Immature natural killer cell (primary cell): ENCODE results near the gene DOK6. TPM values are rescaled to one million over a fixed set of nuclear protein-coding genes. Genes with fewer than 3 reads are reported as not detected.
"Not testable (repeated sequence)": the region's sequence is repeated elsewhere in the genome, so short reads cannot be mapped to it uniquely, and the experiment has no call there.

Experiments
- DNase-seq, 3 donors: peaks; one replicate each; pipeline ENCODE4 v3.0.0; 2022; ENCODE audit warnings: mixed read lengths in 1 of 3
- H3K27ac Mint-ChIP-seq, 6 donors: one replicate each; pipeline ENCODE4 v1.8.0; 2020; ENCODE audit warnings: mixed read lengths in 6 of 6, mild to moderate bottlenecking in 5 of 6, inconsistent platforms in 4 of 6, moderate library complexity in 3 of 6
- H3K27me3 Mint-ChIP-seq, 3 donors: one replicate each; pipeline ENCODE4 v1.8.0; 2020 to 2021; ENCODE audit warnings: low read depth in 3 of 3, mild to moderate bottlenecking in 3 of 3, mixed read lengths in 3 of 3, moderate library complexity in 3 of 3, inconsistent platforms in 1 of 3
- H3K36me3 Mint-ChIP-seq, 3 donors: one replicate each; pipeline ENCODE4 v1.8.0; 2020; ENCODE audit warnings: mixed read lengths in 3 of 3, inconsistent platforms in 2 of 3, mild to moderate bottlenecking in 2 of 3
- H3K4me1 Mint-ChIP-seq, 2 donors: one replicate each; pipeline ENCODE4 v1.8.0; 2020; ENCODE audit warnings: inconsistent platforms in 2 of 2, mild to moderate bottlenecking in 2 of 2, mixed read lengths in 2 of 2, moderate library complexity in 1 of 2
- H3K4me3 Mint-ChIP-seq, 5 donors: one replicate each; pipeline ENCODE4 v1.8.0; 2020; ENCODE audit warnings: mild to moderate bottlenecking in 5 of 5, mixed read lengths in 5 of 5, inconsistent platforms in 3 of 5, moderate library complexity in 3 of 5
- H3K9me3 Mint-ChIP-seq, 6 donors: one replicate each; pipeline ENCODE4 v1.8.0; 2020; ENCODE audit warnings: mild to moderate bottlenecking in 6 of 6, mixed read lengths in 6 of 6, inconsistent platforms in 4 of 6, moderate library complexity in 3 of 6
- polyA plus RNA-seq, 3 donors: library from polyadenylated mRNA; unstranded; fragments of 300-500 nt; fragmentation: Illumina TruSeq; gene quantifications; one replicate each; pipeline ENCODE4 v1.2.3, GENCODE V29; 2021

Gene DOK6
- polyA plus RNA-seq, 3 donors from 2014 or later, result 0.17 to 0.54 (median 0.30) TPM

DNA sequence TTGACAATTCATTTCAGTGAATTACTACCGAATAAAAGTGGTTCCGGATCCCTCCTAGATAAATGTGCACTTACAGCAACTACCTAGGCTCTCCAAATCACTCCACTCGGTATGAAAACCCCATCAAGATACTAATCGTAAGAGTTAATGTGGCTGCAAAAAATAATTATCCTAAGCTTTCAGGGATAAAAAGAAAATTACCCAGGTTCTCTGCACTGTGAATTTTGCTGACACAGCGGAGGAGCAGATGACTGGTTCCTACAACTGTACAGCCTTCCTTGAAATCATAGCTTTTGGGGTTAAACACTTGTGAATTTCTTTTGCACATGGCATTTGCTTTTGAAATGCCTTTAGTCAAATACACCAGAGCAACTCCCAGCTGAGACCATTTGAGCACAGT lies 442.3 kb downstream of the DOK6 start:
- no peak overlapping the region for H3K27ac Mint-ChIP-seq
- H3K4me1 Mint-ChIP-seq, result peaks cover 0 to 11% of the 10 kb centered on the region in 2 donors
- no peak overlapping the region for H3K4me3 Mint-ChIP-seq
- peaks cover 0 to 8% (median 4%) of the 10 kb centered on the region in 3 donors for H3K36me3 Mint-ChIP-seq
- no peak for DNase-seq
- H3K9me3 Mint-ChIP-seq, result no peaks in the 10 kb centered on the region
- peaks cover 1 to 4% (median 4%) of the 10 kb centered on the region in 3 donors for H3K27me3 Mint-ChIP-seq

DNA sequence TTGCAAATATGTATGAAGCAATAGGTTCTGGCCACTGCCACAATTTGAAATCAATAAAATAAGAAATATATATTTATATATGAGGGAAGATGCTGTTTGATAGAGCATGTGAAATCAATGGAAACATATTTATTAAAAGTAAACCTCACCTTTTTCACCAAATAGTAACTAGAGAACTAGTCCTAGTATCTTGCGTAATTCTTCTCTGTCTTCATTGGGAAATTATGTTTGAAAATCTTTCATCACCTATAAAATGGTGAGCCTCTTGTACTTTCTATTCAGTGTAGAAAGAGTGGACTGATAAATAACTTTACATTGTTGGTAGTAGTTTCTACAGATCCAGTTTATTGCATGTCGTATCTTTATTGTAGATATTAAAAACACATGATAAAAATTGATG lies 444.0 kb downstream of the DOK6 start:
- Mint-ChIP-seq H3K9me3 (no peaks in the 10 kb centered on the region), H3K4me3 (no peak overlapping the region), H3K27me3 (peaks cover 1 to 4% (median 4%) of the 10 kb centered on the region in 3 donors), H3K4me1 (peaks cover 0 to 11% of the 10 kb centered on the region in 2 donors), H3K27ac (no peak overlapping the region), H3K36me3 (peaks cover 0 to 8% (median 4%) of the 10 kb centered on the region in 3 donors)
- DNase-seq, result no peak

DNA sequence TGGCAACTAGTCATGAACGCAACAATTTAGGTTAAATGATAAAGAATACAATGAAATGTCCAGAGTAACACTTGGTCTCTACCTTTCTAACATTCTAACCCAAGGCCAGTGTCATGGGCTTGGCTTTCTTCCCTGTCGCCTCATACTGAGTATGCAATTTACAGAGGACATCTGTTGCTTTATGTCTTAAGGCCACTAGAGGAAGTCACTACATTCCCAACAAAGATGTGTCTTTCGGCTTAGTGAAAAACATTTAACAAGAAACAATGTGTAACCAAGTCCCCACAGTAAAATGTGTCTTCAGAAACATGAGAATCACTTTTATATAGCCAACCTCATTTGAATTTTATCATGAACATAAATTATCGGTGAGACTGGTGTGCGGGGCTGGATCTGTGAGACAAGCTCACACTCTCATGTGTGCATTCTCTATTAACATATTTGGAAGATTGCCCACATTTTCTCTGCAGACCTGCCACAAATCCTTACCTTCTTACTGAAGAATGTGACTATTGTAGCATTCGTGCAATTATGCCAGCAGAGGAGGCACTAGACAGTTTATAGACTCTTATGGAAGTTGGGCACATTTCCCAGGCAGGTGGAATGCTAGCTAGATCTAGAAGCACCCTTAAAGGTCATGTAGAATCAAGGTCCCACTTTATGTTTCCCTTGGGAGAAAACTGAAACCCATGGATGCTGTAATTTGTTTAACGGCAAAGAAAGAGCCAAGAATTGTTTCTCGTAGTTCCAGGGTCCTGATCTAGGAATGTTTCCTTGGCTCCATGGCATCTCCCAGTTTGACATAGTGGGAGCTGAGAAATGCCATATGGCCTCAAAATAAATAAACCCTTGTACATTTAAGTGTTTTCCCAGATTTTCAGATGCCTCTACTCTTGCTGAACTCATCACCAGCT lies 445.2 kb downstream of the DOK6 start:
- peak in 1 of 3 donors; percentile 4 for DNase-seq
- no peak overlapping the region for H3K27ac Mint-ChIP-seq
- no peak overlapping the region for H3K4me3 Mint-ChIP-seq
- no peaks in the 10 kb centered on the region for H3K36me3 Mint-ChIP-seq
- H3K9me3 Mint-ChIP-seq, result no peaks in the 10 kb centered on the region
- H3K4me1 Mint-ChIP-seq, result peaks cover 0 to 11% of the 10 kb centered on the region in 2 donors
- H3K27me3 Mint-ChIP-seq, result peaks cover 1 to 4% (median 2%) of the 10 kb centered on the region in 3 donors

DNA sequence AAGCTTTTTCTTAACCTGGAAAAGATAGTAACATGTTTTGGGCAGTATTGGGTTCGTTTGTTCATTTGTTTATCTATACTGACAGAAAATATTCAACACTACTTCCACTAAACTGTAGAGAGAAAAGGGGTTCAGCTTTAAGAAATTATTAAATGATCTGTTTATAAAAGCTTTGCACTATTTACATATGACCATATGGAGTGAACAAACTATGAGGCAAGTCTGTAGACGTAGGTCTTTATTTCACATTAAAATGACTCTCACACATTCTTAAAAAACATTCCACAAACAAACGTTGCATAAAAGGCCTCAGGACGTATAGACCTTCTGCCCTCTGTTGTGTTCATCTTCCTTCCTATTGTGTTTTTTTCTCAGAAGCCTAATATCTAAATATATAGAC lies 452.4 kb downstream of the DOK6 start:
- peaks cover 0 to 2% (median 2%) of the 10 kb centered on the region in 3 donors for H3K27me3 Mint-ChIP-seq
- H3K9me3 Mint-ChIP-seq, result no peaks in the 10 kb centered on the region
- H3K36me3 Mint-ChIP-seq, result peaks cover 9 to 33% (median 9%) of the 10 kb centered on the region in 3 donors
- no peak overlapping the region for H3K4me3 Mint-ChIP-seq
- no peak for DNase-seq
- H3K27ac Mint-ChIP-seq, result no peak overlapping the region
- H3K4me1 Mint-ChIP-seq, result peaks cover 0 to 9% of the 10 kb centered on the region in 2 donors

DNA sequence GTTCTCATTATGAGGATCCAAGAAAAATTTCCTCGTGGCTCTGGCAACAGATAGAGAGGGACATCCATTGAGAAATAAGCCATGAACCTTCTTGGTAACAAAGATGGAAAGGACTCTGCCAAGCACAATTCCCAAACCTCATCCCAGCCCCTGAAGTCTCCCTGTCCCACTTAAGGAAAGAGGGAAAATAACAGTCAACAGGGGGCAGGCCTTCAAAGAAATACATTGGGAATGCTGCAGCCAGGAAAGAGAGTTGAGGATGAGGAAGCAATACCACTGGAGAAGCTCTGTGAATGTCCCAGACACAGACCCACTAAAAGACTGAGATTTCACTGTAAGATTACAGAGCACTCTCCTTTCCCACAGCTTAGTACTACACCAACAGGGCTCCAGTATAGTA lies 453.8 kb downstream of the DOK6 start:
- DNase-seq, result no peak
- H3K36me3 Mint-ChIP-seq, result peaks cover 9 to 43% (median 14%) of the 10 kb centered on the region in 3 donors
- H3K27me3 Mint-ChIP-seq, result peaks cover 0 to 2% (median 2%) of the 10 kb centered on the region in 3 donors
- peaks cover 0 to 9% of the 10 kb centered on the region in 2 donors for H3K4me1 Mint-ChIP-seq
- H3K4me3 Mint-ChIP-seq, result no peak overlapping the region
- peak overlapping the region in 4 of 6 donors; percentile 3 to 61 (median 36) for H3K27ac Mint-ChIP-seq
- no peaks in the 10 kb centered on the region for H3K9me3 Mint-ChIP-seq

DNA sequence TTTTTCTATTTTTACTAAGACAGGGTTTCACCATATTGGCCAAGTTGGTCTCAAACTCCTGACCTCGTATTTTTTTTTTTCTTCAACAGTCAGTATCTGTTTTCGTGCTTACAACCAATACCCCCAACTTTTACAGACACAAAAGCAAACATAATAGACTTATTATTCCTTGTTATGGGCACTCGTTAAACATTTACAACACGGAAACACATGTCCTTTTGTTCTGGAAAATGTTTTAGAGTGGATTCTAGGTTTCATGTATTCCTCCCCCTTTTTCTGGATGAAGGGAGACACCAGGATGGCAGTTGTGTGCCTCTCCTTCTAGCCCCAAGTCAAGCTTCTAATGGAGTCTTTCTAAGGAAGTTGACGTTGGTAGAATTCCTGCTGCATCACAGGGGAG lies 458.2 kb downstream of the DOK6 start:
- no peak overlapping the region for H3K4me3 Mint-ChIP-seq
- H3K27ac Mint-ChIP-seq, result peak overlapping the region in 2 of 6 donors; percentile 33 to 43
- H3K9me3 Mint-ChIP-seq, result no peaks in the 10 kb centered on the region
- no peaks in the 10 kb centered on the region for H3K27me3 Mint-ChIP-seq
- no peak for DNase-seq
- H3K36me3 Mint-ChIP-seq, result peaks cover 16 to 59% (median 35%) of the 10 kb centered on the region in 3 donors
- peaks cover 0 to 24% of the 10 kb centered on the region in 2 donors for H3K4me1 Mint-ChIP-seq

DNA sequence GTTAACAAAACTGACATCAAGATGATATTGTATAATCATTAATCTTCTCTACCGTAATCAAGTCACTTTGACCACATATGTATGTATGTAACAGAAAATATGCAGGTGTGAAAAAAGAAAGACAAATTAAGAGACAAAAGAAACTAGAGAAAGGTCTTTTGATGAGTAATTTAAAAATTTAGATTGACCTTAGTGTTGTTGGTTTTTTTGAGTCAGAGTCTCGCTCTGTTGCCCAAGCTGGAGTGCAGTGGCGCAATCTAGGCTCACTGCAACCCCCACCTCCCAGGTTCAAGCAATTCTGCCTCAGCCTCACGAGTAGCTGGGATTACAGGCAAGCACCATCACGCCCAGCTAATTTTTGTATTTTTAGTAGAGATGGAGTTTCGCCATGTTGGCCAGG lies 464.1 kb downstream of the DOK6 start:
- not testable (repeated sequence) for H3K9me3 Mint-ChIP-seq, H3K4me3 Mint-ChIP-seq, H3K27me3 Mint-ChIP-seq, DNase-seq
- Mint-ChIP-seq H3K27ac (peak overlapping the region in 4 of 6 donors; percentile 3 to 51 (median 20)), H3K36me3 (peaks cover 16 to 58% (median 39%) of the 10 kb centered on the region in 3 donors), H3K4me1 (peaks cover 14 to 50% of the 10 kb centered on the region in 2 donors)

DNA sequence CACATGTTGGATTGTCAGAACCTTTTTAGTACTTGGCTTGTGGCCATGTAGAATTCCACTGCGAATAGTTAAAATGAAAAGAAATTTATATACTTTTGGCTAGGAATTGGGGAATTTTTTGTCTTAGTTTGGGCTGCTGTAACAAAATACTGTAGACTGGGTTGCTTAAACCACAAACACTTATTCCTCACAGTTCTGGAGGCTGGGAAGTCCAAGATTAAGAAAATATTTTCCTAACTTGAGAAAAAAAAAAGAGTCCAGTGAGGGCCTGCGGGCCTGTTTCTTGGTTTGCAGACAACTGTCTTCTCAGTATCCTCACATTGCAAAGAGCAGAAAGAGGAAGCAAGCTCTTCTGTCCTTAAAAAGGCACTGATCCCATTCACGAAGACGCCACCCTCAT lies 465.1 kb downstream of the DOK6 start:
- H3K36me3 Mint-ChIP-seq, result peaks cover 12 to 57% (median 31%) of the 10 kb centered on the region in 3 donors
- no peak overlapping the region for H3K4me3 Mint-ChIP-seq
- no peaks in the 10 kb centered on the region for H3K27me3 Mint-ChIP-seq
- peaks cover 14 to 54% of the 10 kb centered on the region in 2 donors for H3K4me1 Mint-ChIP-seq
- no peaks in the 10 kb centered on the region for H3K9me3 Mint-ChIP-seq
- peak overlapping the region in 2 of 6 donors; percentile 33 to 40 for H3K27ac Mint-ChIP-seq
- no peak for DNase-seq

DNA sequence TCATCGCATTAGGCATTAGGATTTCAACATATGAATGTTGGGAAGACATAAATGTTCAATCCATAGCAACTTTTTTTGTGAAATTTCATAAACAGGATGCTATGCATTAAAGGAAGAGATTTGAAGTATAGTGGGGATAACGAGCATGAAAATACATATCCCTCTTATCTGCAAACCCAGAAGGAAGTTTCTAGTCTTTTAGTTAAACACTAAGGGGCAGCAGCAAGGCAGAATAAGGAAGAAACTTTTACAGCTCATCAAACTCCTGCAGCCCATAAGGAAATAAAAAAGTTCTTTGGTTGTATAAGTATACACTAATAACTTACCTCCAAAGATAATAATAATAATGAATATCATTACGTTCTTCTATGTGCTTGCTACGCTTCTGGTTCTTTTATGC lies 465.5 kb downstream of the DOK6 start:
- Mint-ChIP-seq H3K36me3 (peaks cover 13 to 61% (median 33%) of the 10 kb centered on the region in 3 donors), H3K27me3 (no peaks in the 10 kb centered on the region), H3K4me3 (no peak overlapping the region), H3K4me1 (peaks cover 14 to 59% of the 10 kb centered on the region in 2 donors), H3K27ac (peak overlapping the region in 5 of 6 donors; percentile 12 to 40 (median 20)), H3K9me3 (no peaks in the 10 kb centered on the region)
- no peak for DNase-seq

DNA sequence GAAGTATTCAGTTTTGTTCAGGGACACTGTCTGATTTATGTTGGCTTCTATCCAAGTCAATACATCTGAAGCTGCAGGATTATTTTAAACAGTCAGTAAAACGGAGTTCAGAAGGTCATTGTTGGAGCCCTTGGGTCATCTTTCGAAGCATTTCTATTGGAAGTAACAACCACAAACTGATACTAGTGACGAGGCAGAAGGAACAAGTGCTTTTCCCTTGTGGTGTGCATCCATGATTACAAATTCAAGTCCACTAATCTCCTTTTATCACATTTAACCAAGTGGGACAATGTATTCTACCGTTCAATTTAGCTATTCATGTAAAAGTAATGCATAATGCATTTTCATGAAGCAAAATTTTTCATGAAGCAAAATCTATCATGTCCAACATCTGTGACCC lies 470.0 kb downstream of the DOK6 start:
- Mint-ChIP-seq H3K27ac (peak overlapping the region in 3 of 6 donors; percentile 25 to 47 (median 45)), H3K9me3 (no peaks in the 10 kb centered on the region), H3K4me3 (no peak overlapping the region), H3K27me3 (peaks cover 0 to 2% (median 0%) of the 10 kb centered on the region in 3 donors), H3K36me3 (peaks cover 16 to 35% (median 30%) of the 10 kb centered on the region in 3 donors), H3K4me1 (peaks cover 42 to 73% of the 10 kb centered on the region in 2 donors)
- no peak for DNase-seq

DNA sequence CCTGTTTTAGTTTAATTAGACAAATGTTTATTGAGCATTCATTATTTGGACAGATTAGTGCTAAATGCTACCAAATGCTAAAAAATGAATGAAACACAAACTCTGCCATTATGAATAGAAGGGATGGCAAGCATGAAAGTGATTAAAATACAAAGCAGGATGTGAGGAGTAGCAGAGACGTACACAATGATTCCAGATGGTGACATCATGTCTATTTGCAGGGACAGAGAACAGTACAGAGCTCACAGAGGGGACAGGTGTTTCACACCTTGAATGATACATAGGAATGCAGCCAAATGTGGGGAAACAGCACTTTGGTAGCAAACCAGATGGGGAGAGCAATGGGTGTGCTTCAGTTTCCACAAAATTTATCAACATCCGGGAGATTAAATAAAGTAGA lies 470.7 kb downstream of the DOK6 start:
- Mint-ChIP-seq H3K4me3 (no peak overlapping the region), H3K9me3 (no peaks in the 10 kb centered on the region), H3K4me1 (peaks cover 46 to 73% of the 10 kb centered on the region in 2 donors), H3K27ac (peak overlapping the region in 5 of 6 donors; percentile 45 to 79 (median 77)), H3K27me3 (peaks cover 0 to 2% (median under 1%) of the 10 kb centered on the region in 3 donors), H3K36me3 (peaks cover 16 to 37% (median 30%) of the 10 kb centered on the region in 3 donors)
- DNase-seq, result no peak

DNA sequence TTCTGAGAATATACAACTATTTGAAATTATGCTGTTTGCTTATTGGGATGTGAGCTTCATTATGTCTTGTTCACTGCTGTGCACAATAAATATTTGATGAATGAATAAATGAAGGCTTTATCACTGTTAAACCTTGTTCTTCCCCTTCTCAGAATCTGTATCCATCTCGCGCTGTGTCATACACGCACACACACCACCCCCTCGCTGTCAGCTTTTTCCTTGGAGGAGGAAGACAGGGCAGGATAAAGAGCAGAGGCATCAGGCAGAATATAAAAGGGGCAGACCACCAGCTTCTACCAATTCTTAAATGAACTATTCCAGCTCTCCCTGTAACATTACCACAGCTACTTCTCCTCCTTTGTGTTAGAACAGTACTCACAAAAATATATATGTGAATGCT lies 472.0 kb downstream of the DOK6 start:
- no peak for DNase-seq
- Mint-ChIP-seq H3K36me3 (peaks cover 16 to 33% (median 25%) of the 10 kb centered on the region in 3 donors), H3K27ac (peak overlapping the region; percentile 52 to 93 (median 74)), H3K27me3 (peaks cover 3 to 5% (median 5%) of the 10 kb centered on the region in 3 donors), H3K4me1 (peaks cover 54 to 81% of the 10 kb centered on the region in 2 donors), H3K4me3 (no peak overlapping the region), H3K9me3 (no peaks in the 10 kb centered on the region)

DNA sequence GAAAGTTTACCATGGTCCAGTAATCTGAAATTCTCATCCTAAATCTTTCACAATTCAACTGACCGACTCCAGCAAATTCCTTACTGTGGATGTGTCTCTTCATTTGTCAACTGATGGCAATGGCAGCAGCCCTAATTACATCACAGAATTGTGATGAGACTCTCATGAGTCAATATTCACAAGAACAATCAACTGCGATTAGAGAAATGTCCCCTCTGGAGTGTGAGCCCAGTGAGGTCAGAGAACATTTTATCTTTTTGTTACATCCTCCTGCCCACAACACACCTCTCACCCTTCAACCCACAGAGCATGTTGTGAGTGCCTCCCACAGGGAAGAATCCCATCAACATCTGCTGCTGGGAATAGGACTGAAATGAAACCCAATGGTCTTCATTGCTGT lies 473.4 kb downstream of the DOK6 start:
- peak overlapping the region in 3 of 5 donors; percentile 5 to 23 (median 6) for H3K4me3 Mint-ChIP-seq
- peaks cover 65 to 88% of the 10 kb centered on the region in 2 donors for H3K4me1 Mint-ChIP-seq
- no peak for DNase-seq
- H3K36me3 Mint-ChIP-seq, result peaks cover 24 to 36% (median 28%) of the 10 kb centered on the region in 3 donors
- H3K27ac Mint-ChIP-seq, result peak overlapping the region; percentile 65 to 92 (median 80)
- peaks cover 0 to 2% (median 0%) of the 10 kb centered on the region in 6 donors for H3K9me3 Mint-ChIP-seq
- peaks cover 3 to 10% (median 5%) of the 10 kb centered on the region in 3 donors for H3K27me3 Mint-ChIP-seq

DNA sequence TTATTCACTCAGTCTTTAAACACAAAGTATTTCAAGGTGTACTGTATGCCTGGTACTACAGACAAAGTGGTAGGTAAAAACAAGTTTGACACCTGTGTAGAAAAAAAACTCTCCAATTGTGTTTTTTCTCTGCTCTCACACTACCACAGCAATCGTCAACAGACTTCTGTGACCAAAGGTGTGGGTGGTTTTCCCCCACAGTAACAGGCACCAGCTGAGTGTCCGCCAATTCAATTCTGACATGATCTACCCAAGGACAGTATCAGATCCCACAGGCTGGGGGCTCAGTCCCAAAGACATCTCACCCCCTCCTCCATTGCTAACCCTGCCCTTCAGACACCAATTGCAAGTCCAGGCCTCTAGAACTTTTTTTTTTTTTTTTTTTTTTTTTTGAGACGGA lies 475.8 kb downstream of the DOK6 start:
- Mint-ChIP-seq H3K36me3 (peaks cover 28 to 29% (median 29%) of the 10 kb centered on the region in 3 donors), H3K9me3 (peaks cover 0 to 2% (median 0%) of the 10 kb centered on the region in 6 donors), H3K4me3 (peak overlapping the region; percentile 73 to 84 (median 81)), H3K27me3 (peaks cover 3 to 12% (median 5%) of the 10 kb centered on the region in 3 donors), H3K4me1 (peaks cover 78 to 96% of the 10 kb centered on the region in 2 donors), H3K27ac (peak overlapping the region; percentile 74 to 96 (median 94))
- peak; percentile 75 to 78 (median 76) for DNase-seq
